ENCODE data around the gene NRP2.

Gene NRP2

GRCh38 chr2:205662206-205662965 is 19.9 kb upstream of the NRP2 start:
- Histone ChIP-seq H3K4me1 (ENCODE audit: insufficient read depth, low read length) (no peaks in the 10 kb centered on the region), H3K36me3 (ENCODE audit: insufficient read depth, low read length) (no peaks in the 10 kb centered on the region)
- TF ChIP-seq CTCF (IDR thresholded peaks at IDR 0.05; ENCODE audit: borderline replicate concordance, extremely low read depth, low read length, poor library complexity, severe bottlenecking) (no peak), EZH2 (IDR thresholded peaks at IDR 0.05; ENCODE audit: borderline replicate concordance, low read depth, low read length, severe bottlenecking) (no peak)

GRCh38 chr2:205665791-205666190 is 16.5 kb upstream of the NRP2 start:
- Histone ChIP-seq H3K4me3 (ENCODE audit: low read depth in 1 of 2, low read length in 2 of 2) (no peak overlapping the region), H3K27ac (ENCODE audit: low read length) (no peak overlapping the region), H2AFZ (ENCODE audit: low read depth, low read length) (no peak overlapping the region), H3K27me3 (ENCODE audit: insufficient read depth, low read length, poor library complexity) (no peaks in the 10 kb centered on the region), H4K20me1 (ENCODE audit: insufficient read depth, low read length) (no peaks in the 10 kb centered on the region; the same call in 1 of the 2 replicates), H3K9ac (ENCODE audit: low read depth, low read length) (no peak overlapping the region), H3K4me2 (ENCODE audit: insufficient read depth, low read length) (no peak overlapping the region), H3K4me1 (ENCODE audit: insufficient read depth, low read length) (no peaks in the 10 kb centered on the region), H3K36me3 (ENCODE audit: insufficient read depth, low read length) (no peaks in the 10 kb centered on the region), H3K9me3 (ENCODE audit: insufficient read depth, low read length, severe bottlenecking) (no peaks in the 10 kb centered on the region), H3K79me2 (ENCODE audit: insufficient read depth, low read length) (no peaks in the 10 kb centered on the region)
- DNase-seq (no peak), ATAC-seq (ENCODE audit: insufficient read depth, low read depth) (no peak)
- TF ChIP-seq CTCF (IDR thresholded peaks at IDR 0.05; ENCODE audit: borderline replicate concordance, extremely low read depth, low read length, poor library complexity, severe bottlenecking) (no peak), EZH2 (IDR thresholded peaks at IDR 0.05; ENCODE audit: borderline replicate concordance, low read depth, low read length, severe bottlenecking) (no peak)

More at GRCh38 chr2:205662206-205662965, 19.9 kb upstream of the NRP2 start:
- DNase-seq (no peak), ATAC-seq (ENCODE audit: insufficient read depth, low read depth) (no peak)
- no peak overlapping the region for H3K4me3 ChIP-seq (ENCODE audit: low read depth in 1 of 2, low read length in 2 of 2)
- no peak overlapping the region for H3K4me2 ChIP-seq (ENCODE audit: insufficient read depth, low read length)
- H3K79me2 ChIP-seq (ENCODE audit: insufficient read depth, low read length) = no peaks in the 10 kb centered on the region
- H4K20me1 ChIP-seq (ENCODE audit: insufficient read depth, low read length) = no peaks in the 10 kb centered on the region; the same call in 1 of the 2 replicates
- no peak overlapping the region for H3K27ac ChIP-seq (ENCODE audit: low read length)
- H2AFZ ChIP-seq (ENCODE audit: low read depth, low read length) = no peak overlapping the region
- no peaks in the 10 kb centered on the region for H3K9me3 ChIP-seq (ENCODE audit: insufficient read depth, low read length, severe bottlenecking)
- no peaks in the 10 kb centered on the region for H3K27me3 ChIP-seq (ENCODE audit: insufficient read depth, low read length, poor library complexity)
- no peak overlapping the region for H3K9ac ChIP-seq (ENCODE audit: low read depth, low read length)

GRCh38 chr2:205670292-205670691 is 12.0 kb upstream of the NRP2 start:
- Histone ChIP-seq H3K27ac (ENCODE audit: low read length) (no peak overlapping the region), H3K27me3 (ENCODE audit: insufficient read depth, low read length, poor library complexity) (peaks cover 5% of the 10 kb centered on the region), H3K4me2 (ENCODE audit: insufficient read depth, low read length) (no peak overlapping the region), H3K36me3 (ENCODE audit: insufficient read depth, low read length) (no peaks in the 10 kb centered on the region), H3K79me2 (ENCODE audit: insufficient read depth, low read length) (no peaks in the 10 kb centered on the region), H3K4me3 (ENCODE audit: low read depth in 1 of 2, low read length in 2 of 2) (no peak overlapping the region), H3K9ac (ENCODE audit: low read depth, low read length) (no peak overlapping the region), H3K4me1 (ENCODE audit: insufficient read depth, low read length) (no peaks in the 10 kb centered on the region), H4K20me1 (ENCODE audit: insufficient read depth, low read length) (no peaks in the 10 kb centered on the region), H2AFZ (ENCODE audit: low read depth, low read length) (no peak overlapping the region), H3K9me3 (ENCODE audit: insufficient read depth, low read length, severe bottlenecking) (no peaks in the 10 kb centered on the region)
- DNase-seq (no peak), ATAC-seq (ENCODE audit: insufficient read depth, low read depth) (no peak)
- TF ChIP-seq EZH2 (IDR thresholded peaks at IDR 0.05; ENCODE audit: borderline replicate concordance, low read depth, low read length, severe bottlenecking) (no peak), CTCF (IDR thresholded peaks at IDR 0.05; ENCODE audit: borderline replicate concordance, extremely low read depth, low read length, poor library complexity, severe bottlenecking) (no peak)
